G401 (cell line): Measurements from ENCODE around the gene TSSC4. TPM values are rescaled to one million over a fixed set of nuclear protein-coding genes. Genes with fewer than 3 reads are reported as not detected.

Experiments used
- DNase-seq: peaks from one replicate; pipeline ENCODE4 v3.0.0-alpha.2; 2015; ENCODE audit warnings: low spot score
- in situ Hi-C: cut with HindIII; loops from 2 replicates; pipeline ENCODE4 v1.10.0; 2016; ENCODE audit warnings: low sequenced_read_pairs, mixed read lengths
- total RNA-seq: library from RNA; depleted of rRNA; stranded (reverse); fragments of >200 nt; shearing (Covaris generic); gene quantifications from 2 replicates; pipeline ENCODE4 v1.2.3, GENCODE V29; 2014

The TSSC4 gene
- total RNA-seq, 1 experiment from 2014 or later, result 46.1 TPM

DNA sequence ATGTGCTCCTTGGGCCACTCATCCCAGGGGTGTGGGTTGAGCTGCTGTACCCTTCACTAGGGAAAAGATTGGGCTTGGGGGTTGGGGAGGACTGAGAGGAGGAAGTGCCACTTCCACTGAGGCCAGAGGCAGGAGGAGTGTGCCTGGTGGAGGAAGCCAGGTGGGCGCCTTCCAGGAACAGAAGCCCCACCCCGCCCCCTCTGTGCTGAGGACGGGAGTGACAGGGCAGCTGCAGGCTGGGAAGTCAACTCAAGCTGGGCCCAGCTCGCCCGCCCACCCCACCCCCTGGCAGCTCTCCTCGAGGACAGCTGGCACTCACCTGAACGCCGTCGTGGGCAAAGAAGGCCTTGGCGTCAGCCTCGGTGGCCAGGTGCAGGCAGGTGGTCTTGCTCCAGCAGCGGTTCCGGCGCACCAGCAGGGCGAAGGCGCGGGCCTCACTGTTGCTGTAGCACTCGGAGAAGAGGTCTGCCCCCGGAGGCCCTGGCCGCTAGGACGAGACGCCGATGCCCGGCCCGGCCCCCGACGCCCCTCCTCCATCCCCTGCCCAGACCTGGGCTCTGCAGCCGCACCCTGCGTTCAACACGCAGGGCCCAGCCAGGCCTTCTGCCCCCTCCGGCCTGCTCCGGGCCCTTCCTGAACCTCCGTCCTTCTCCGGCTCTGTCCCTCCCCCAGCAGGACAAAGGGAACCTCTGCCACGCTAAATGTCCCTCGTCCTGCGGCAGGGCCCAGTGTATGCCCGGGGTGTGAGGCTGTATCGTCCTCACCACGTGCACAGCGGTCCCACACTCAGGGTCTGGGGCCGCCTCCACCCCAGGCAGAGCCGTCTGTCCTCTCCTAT, 13.4 kb downstream of the TSSC4 start:
- in situ Hi-C loops, result no loop called here

GRCh38 chr11:2414616-2415015, 14.1 kb downstream of the TSSC4 start:
- in situ Hi-C loops, result no loop called here
- DNase-seq, result no peak

More for the DNA sequence above, 13.4 kb downstream of the TSSC4 start:
- no peak for DNase-seq

DNA sequence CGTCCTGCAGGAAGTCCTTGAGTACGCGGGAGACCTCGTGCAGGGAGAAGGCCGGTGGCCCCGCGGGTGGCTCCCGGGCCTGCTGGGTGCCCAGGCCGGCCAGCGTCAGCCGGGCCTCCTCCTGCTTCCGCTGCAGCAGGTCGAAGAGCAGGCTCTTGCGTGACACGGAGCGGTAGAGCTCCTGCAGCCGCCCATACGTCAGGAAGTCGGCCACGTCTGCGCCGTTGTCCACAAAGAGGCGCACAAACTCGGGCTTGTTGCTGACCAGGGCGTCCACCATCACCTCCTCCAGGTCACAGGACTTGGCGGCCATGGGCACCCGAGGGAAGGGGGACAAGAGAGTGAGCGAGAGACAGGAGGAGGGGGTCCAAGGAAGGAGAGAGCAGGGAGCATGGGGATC, 14.6 kb downstream of the TSSC4 start:
- in situ Hi-C loops, result no loop called here
- DNase-seq, result no peak

DNA sequence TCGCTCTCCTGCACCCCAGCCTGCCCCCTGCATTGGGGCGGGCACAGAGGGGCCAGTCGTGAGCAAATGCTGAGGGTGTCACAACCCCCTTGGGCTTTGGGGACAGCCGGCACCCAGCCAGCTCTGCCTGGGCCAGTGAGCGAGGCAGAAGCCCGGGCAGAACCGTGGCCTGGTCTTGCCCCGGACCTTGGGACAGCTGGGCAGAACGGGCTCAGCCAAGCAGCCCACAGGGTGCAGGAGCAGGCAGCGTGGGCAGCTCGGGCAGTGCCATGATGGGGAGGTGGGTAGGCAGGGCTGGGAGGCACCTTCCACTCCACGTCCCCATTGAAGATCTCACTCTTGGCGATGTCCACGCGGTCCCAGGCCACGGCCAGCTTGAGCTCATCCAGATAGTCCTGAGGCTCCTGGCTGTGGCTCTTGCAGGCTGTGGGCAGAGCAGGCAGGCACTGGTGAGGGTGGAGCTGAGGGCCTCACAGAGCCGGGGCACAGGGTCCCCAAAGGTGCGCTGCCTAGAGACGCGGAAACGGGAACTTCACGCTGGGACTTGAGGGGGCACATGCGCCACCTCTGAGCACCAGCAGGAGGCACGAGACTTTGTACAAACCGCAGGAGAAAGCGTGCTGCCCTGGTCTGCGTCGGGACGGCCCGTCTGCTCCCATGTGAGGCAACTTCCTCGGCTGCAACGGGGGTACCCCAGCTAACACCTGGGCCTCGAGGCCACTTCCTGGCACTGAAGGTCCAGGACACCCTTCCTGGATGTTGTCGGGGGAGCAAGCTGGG, 15.2 kb downstream of the TSSC4 start:
- no peak for DNase-seq
- in situ Hi-C loops, result no loop called here

DNA sequence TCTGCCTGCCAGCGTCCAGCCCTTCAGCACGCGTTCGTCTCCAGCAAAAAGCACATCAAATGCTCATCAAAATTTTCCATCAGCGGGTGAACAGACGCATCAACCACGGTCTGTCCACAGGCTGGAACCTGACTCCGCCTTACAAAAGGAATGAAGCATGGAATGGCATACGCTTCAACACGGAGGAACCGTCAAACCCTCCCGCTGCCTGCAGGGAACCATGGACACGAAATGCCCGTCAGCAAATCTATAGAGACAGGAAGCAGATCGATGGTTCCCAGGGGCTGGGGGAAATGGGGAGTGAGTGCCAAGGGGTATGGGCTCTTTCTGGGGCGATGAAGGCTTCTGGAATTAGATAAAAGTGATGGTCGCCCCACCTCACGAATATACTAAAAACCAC, 16.2 kb downstream of the TSSC4 start:
- in situ Hi-C loops, result no loop called here
- DNase-seq, result no peak

DNA sequence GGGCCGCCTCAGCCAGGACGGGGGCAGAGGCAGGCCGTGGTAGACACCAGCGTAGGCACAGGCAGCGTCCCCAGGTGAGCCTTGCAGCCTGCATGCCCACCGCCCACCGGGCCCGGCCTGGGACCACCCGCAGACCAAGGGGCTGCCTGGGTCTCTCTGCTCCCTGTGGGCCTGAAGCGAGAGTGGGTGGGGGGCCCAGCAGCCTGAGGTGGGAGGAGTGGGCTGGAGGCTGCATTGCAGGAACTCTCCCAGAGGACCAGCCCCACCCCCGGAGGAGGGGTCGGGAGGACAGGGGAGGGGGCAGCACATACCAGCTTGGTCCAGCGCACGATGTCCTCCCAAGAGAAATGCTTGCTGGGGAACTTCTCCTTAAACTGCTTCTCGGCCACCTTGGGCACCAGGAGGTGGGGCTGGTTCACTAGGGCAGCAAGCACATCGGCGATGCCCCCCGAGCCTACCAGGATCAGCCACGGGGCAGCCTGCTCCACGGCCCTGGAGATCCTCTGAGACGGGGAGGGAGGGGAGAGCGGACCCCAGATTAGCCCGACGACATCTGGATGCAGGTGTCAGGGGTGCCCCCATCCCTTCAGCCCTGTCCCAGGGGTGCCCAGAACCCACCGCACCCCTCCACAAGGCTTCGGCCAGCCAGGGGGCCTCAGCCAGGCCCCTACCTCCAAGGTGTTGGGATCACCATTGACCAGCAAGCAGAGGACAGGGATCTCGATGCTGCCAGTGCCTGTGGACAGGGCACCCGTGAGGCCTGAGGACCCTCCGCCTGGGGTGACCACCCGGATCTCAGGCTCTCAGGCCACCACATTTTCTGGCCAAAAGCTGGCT, 17.5 kb downstream of the TSSC4 start:
- no peak for DNase-seq
- in situ Hi-C loops, result no loop called here

- DNase-seq, result no peak
- in situ Hi-C loops, result no loop called here
Observed at GRCh38 chr11:2418693-2419360, 18.3 kb downstream of the TSSC4 start.

- in situ Hi-C loops, result no loop called here
Observed at GRCh38 chr11:2419638-2420501, 19.3 kb downstream of the TSSC4 start.

DNA sequence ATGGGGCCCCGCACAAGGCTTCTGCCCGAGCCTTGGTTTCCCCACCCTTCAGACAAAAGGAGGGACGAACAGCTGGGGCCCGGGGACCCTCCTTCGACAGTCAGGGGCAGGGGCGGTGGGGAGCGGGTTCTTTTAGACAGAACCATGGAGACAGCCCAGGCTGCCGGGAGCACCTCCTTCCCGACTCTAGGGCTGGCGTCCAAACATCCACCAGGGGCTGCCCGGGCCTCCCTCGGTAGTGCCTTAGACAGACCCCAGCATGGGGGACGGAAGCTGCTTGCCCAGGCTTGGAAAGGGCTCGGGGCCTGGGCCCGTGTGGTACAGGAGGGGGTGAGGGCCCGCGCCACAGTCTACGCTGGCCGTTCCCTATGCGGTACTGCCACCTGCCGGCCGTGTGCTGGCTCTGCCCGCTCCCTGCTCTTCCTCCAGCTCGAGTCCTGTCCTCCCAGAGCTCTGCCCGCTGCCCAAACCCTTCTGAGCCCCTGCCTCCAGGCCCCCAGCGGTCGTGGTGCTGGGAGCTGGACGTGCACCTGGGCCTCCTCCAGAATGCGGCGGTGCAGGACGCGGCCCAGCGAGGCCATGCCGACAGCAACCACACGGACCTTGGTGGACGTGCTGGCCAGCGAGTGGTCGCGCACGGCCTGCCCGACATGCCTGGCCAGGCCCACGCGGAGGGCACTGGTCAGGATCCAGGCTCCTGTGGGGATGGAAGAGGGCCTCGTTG, 20.1 kb downstream of the TSSC4 start:
- peak; percentile 78 for DNase-seq
- in situ Hi-C loops, result no loop called here

More at GRCh38 chr11:2419638-2420501, 19.3 kb downstream of the TSSC4 start:
- DNase-seq, result peak; percentile 77

DNA sequence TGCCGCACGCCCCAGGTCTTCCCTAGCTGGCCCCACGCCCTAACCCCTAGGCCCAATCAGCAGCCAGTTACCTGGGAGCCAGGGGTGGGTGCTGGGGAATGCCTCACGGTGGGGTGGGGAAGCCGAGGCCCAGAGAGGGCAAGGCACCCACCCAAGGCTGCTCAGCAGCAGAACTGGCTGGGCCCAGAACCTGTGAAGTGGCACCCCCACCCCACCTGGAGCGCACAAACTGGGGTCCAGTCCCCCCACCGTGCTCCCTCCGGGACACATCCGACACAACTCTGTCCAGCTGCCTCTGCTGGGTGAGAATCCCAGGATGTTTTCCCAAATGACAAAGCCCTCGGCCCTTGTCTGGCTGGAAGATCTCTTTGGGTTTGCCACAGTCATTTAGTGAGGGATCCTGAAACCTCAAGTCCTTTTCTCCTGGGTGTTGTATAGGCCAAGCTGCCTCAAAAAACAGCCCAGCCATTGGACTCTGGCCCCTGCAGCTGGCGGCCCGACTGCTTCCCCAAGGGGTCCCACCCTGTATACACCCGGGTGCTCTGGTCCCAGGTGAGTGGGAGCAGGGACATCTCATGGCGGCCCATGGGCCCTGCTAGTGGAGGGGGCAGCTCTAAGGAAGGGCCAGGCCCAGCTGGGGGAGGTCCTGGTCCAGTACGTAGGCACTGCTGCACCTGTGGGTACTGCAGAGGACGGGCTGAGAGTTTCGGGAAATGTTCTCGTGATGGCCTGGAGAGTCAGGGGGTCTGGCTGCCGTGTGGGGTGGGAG, 20.9 kb downstream of the TSSC4 start:
- no peak for DNase-seq
- in situ Hi-C loops, result no loop called here

- in situ Hi-C loops, result no loop called here
- no peak for DNase-seq
Observed at GRCh38 chr11:2421996-2422395, 21.4 kb downstream of the TSSC4 start.

GRCh38 chr11:2422461-2423156, 22.1 kb downstream of the TSSC4 start:
- no peak for DNase-seq
- in situ Hi-C loops, result no loop called here

DNA sequence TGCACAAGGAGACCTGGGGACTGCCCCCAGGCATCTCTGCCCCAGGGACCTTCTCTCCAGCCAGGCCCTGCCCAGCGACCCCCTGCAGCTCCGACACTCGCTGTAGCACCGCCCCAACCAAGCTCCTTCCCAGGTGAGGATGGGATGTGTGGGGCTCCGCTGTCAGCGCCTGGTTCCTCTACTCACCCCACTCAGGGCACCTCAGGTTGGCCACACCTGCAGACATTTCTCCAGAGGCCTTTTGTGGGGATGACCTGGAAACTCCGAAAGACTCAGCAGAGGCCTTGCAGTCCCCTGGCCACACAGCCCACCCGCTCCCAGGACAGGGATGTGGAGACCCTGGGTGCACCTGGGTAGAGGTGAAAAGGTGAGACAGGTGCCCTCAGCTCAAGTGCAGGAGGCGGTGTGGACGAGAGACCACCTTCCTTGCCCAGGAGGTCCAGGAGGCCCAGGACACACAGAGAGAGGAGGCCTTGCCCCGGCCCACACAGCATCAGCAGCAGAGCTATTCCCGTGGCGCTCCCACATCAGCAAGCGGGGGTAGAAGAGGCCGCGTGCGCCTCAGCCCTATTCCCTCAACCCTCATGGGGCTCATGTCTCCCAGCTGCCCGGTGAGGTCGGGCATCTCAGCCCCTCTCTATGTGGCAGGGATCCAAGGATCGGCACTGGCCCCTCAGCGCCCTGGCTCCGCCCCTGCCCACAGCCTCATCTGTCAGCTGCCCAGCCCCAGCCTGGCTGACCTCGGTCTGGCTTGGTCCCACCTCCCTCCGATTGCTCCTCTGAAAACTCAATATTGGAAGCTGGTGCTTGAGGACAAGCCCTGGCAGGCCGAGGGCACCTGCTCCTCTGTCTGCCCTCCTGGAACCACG, 22.8 kb downstream of the TSSC4 start:
- in situ Hi-C loops, result no loop called here
- DNase-seq, result no peak

DNA sequence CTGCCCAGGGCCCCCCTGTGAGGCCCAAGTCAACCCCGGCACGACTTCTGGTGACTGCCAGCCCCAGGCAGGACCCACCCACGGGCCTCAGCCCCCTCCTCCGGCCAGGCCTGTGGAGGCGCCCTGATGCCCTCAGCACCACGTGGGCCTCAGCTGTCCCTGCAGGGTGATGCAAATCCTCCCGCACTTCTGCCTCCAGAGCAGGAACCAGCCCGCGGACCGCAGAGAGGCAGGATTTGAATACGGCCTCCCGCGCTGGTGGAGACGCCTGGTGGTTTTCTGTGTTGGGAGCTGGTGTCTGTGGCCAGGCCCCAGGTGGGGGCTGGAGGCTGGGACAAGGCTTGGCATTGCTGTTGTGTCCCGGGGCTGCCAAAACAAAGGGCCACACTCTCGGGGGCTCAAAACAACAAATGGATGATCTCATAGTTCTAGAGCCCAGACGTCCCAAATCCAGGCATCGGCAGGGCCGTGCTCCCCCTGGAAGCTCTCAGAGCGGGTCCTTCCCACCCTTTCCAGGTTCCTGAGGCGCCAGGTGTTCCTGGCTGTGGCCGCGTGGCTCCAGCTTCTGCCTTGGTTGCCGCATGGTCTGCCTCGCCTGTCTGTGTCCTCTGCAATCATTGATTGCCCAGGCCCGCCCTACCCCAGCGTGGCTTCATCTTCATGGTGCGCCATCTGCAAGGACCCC, 24.4 kb downstream of the TSSC4 start:
- in situ Hi-C loops, result no loop called here
- no peak for DNase-seq

DNA sequence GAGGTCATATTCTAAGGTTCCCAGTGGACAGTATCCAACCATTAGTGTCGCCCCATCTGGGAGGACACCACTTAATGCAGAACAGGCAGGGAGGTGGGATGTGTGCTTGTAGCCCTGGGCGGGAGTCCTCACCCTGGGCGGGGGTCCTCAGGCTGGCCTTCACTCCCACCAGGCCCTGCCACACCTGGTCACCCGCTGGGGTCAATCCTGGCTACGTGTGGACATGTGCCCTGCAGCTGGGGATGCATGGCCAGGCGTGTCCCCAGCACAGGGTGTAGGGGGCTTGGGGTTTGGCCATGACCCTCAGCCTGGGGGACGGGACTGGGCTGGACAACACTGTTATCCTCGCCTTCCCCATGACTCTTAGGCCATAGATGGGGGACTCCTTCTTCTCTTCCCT, 25.0 kb downstream of the TSSC4 start:
- in situ Hi-C loops, result no loop called here

More for the DNA sequence above, 25.0 kb downstream of the TSSC4 start:
- DNase-seq, result no peak
